Activated CD8-positive, alpha-beta memory T cell treated with anti-CD3 and anti-CD28 coated beads, Interleukin-2, amount 50 U/mL, for 1 hour (primary cell): ENCODE data around the gene SLC35F3.

ENCODE experiments used
- DNase-seq: peaks from one replicate; pipeline ENCODE4 v3.0.0-alpha.2; 2020; ENCODE audit errors: extremely low read depth

Gene SLC35F3

DNA sequence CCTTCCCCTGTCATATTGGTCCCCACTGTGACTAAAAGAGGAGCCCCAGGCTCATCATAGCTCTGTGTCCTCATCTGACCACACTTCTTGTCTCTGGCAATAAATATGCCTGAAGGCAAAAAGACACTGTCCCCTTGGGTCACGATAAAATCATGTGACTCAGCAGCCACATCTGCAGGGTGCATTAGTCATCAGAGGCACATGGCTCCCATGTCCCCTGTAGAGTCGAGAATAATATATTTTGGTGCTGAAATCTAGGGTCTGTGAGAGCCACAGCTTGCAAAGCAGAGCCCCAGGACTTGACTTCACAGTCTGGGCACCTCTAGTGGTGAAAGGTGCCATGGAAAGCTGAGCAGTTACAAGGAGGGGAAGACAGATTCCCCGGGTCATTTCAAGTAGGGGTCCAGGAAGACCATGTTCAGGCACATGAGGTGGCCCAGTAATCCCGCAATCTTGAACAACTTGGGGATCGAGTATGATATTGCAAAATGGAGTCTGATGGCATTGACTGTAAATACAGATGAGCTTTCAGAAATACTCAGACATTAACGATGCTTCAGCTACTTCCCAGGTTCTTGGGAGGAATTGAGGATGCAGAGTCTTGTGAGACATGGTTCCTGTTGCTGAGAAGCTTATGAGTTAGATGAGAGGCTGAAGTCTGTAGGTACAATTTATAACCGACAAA, 68.6 kb downstream of the SLC35F3 start:
- DNase-seq: no peak

DNA sequence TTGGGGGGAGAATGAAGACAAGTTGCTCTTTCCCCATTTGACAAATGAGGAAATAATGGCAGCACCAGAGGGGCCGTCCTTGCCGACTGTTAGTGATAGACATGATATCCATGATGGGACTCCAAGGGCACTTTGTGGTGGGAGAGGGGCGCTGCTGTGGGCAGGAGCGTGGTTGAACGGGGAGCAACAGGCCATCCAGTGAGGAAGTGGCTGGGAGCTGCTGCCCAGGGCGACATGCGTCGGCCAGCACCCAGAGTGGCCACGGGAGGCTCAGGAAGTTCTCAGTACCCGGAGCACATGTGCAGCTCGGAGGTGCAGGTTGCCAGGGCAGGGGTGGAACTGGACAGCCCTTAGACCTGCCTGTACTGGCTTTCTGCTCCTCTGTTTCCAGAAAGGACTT, 71.0 kb downstream of the SLC35F3 start:
- no peak for DNase-seq

DNA sequence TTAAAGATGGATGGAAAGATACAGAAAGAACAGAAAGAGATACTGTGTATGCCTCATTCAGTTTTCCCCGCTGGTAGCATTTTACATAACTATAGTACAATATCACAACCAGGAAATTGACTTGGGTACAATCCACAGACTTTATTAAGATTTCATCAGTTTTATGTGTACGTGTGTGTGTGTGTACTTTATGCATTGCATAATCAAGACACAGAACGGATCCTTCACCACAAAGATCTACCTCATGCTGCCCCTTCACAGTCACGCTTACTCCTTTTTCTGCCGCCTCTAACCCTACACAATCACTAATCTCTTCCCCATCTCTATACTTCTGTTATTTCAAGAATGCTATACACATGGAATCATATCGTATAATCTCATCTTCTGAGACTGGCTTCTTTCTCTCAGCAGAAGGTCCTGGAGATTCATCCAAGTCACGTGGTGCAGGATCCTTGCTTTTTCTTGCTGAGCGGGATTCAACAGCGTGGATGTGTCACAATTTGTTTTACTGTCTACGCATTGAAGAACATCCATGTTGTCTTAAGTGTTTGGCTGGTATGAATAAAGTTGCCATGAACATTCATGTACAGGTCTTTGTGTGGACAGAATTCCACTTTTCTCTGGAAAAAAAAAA, 76.7 kb downstream of the SLC35F3 start:
- no peak for DNase-seq

GRCh38 chr1:233982827-233983518, 78.5 kb downstream of the SLC35F3 start:
- DNase-seq: no peak

DNA sequence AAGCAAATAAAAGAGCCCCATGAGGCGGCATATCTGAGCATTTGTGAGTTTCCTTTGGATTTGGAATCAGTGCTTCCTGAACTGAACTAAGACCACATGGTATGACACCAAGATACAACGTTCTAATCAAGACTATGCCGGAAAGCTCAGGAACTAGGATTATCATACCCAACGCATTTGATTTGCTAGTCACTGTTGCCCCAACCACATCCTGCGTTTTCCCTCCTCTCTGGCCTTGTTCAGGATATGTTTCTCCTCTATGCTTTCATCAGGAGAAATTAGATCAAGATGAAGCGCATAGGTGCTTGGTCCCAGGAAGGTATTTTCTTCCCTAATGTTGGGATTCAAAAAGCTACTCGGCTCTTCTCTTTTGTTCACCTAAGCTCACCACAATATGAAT, 79.3 kb downstream of the SLC35F3 start:
- no peak for DNase-seq

- DNase-seq: no peak
These were observed 84.7 kb downstream of the SLC35F3 start for GRCh38 chr1:233988963-233989696.

GRCh38 chr1:233990486-233990885, 86.0 kb downstream of the SLC35F3 start:
- DNase-seq: no peak

DNA sequence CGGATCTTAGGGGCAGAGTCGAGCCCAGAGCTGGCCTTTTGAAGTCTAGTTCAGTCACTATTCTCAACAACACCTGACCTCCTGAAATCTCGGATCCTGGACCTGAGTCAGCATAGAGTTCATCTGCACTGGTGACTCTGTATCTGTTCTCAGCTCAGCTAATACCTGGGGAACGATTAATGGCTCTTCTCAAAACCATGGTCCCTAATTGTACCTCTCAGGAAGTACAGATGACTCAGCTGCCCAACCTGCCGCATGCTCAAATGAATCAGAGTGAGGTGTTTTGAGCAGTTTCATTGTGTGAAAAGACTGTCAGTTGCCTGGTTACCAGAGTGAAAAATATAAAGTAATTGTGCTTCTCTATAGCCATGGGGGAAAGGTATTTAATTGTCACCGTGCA, 89.2 kb downstream of the SLC35F3 start:
- DNase-seq: no peak

- DNase-seq: no peak
These were observed 89.6 kb downstream of the SLC35F3 start for GRCh38 chr1:233994112-233994511.

- no peak for DNase-seq
These were observed 94.0 kb downstream of the SLC35F3 start for GRCh38 chr1:233998456-233998855.

GRCh38 chr1:233998891-233999290, 94.4 kb downstream of the SLC35F3 start:
- DNase-seq: no peak

DNA sequence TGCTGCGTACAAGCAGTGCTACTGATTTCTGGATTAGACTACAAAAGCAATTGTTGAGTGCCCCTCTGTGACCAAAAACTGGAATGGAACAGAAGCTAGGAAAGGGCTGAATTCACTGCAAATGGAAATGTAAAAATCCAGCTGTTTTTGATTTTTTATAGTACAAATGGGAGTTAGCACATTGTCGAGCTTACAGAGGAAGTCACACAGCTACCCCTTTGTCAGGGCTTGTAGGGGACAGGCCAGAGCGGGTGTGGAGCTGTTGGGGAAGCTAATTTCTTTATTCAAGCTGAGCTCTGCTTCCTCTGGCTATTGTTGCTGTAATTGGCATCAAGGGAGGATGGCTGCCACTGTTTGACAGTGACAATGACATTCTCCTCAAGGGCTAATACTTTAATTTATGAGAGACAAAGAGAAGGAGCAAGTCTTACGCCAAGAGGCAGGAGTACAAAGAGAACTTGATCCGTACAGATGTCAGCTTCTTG, 96.1 kb downstream of the SLC35F3 start:
- no peak for DNase-seq

- no peak for DNase-seq
These were observed 97.3 kb downstream of the SLC35F3 start for GRCh38 chr1:234001817-234002216.

GRCh38 chr1:234004591-234004990, 100.1 kb downstream of the SLC35F3 start:
- DNase-seq: no peak

DNA sequence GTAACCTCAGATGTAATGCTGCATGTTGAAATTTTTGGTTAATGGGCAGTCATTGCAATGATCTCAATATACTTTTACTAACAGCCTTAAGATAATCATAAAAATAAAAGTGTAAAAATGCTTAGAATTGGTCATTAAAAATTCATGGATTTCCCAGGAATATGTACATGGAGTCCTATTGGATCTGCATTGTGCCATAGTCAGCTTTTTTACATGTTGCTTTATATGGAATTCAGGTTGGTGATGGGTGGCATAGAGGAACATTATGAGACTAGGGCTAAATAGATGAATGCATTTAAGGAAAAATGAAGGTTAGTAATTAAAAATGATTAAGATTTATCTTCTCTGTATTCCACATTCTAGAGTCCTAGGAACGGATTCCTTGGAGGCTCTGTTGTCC, 103.2 kb downstream of the SLC35F3 start:
- DNase-seq: no peak

- no peak for DNase-seq
These were observed 104.1 kb downstream of the SLC35F3 start for GRCh38 chr1:234008591-234008990.

DNA sequence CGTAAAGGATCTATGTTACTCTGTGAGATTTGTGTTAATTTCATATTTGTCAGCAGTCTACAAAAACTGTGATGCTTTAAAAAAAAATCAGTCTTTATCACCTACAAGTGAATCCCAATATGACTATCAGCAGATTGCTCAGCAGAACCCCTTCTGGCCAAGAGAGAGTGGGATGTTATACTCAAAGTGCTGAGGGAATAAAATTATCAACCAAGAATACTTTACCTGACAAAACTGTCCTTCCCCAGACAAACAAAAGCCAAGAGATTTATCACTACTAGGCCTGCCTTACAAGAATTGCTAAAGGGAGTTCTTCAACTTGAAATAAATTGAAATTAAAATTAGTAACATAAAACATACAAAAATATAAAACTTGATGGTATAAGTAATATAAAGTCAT, 105.2 kb downstream of the SLC35F3 start:
- no peak for DNase-seq

DNA sequence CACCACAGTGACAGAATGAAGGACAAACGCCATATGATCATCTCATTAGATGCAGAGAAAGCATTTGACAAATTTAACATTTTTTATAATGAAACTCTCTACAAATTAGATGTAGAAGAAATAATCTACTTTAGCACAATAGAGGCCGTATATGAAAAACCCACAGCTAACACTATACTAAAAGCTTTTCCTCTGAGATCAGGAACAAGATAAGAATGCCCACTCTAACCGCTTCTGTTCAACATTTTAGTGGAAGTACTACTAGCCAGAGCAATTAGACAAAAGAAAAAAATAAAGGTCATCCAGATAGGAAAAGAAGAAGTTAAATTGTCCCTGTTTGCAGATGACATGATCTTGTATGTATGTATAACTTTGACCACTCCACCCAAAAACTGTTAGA, 109.7 kb downstream of the SLC35F3 start:
- no peak for DNase-seq

DNA sequence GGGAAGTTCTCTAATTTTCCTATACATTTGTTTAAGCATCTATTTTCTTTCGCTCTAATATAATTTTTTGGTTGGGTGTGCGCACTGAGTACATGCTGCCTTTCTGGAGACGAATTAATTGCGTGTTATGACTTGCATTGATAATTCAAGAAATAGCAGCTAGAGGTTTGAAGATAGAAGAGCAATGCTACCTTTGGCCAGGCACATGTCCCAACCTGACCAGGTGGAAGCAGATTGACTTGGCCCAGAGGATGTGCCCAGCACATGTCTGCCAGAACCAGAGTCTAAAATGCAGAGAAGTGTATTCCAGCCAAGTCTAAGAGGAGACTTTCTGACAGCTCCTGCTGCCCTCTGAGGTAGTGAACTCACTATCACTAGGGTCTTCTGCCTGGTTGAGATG, 114.3 kb downstream of the SLC35F3 start:
- DNase-seq: no peak

DNA sequence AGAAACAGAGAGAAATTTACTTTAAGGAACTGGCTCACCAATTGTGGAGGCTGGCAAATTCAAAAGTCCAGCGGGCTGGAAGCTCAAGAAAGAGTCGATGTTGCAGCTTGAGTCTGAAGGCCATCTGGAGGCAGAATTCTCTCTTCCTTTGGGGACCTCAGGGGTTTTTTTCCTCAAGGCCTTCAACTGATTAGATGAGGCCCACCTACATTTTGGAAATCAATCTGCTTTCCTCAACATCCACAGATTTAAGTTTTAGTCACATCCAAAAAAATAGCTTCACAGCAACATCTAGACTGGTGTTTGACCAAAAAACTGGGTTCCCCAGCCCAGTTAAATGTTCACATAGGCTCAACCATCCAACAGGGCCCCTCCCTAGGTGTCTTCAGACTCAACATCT, 114.9 kb downstream of the SLC35F3 start:
- DNase-seq: no peak

- DNase-seq: no peak
These were observed 117.8 kb downstream of the SLC35F3 start for GRCh38 chr1:234022302-234022701.

- DNase-seq: no peak
These were observed 135.1 kb downstream of the SLC35F3 start for GRCh38 chr1:234039603-234040002.
